ENCODE measurements around the gene CRISP3. TPM values are rescaled to one million over a fixed set of nuclear protein-coding genes. Genes with fewer than 3 reads are reported as not detected.

Gene CRISP3
- total and polyA plus RNA-seq, 2 of the 8 experiments (the other 6 are each of a cell fraction or from before 2014, with no cell fraction given): not detected

DNA sequence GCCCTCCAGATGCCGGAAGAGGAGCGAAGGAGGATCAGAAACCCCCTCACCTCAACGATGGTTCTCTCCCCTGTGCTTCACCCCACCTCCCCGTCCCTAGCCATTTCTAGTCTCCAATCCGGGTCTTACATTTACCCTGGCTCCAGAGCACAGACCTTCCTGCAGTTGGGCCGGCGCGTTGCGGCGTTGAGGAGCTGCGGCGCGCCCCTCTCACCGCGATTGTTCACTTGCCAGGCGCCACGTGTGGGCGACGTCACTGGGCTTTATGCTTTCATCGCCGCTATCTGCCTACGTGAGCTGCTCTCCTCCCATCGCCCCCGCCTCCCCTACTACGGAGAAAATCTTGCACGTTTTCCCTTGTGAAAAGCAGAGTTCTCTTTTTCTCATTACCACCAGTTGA is 30.8 kb downstream of the CRISP3 start, which contains the start of gene CRISP2:
CRISP2 (minus strand) TSS at position 198 of the 400 bp plus-strand sequence. CDS start 4,347 bp downstream, outside the sequence.
- H3K79me1 ChIP-seq (ENCODE audit: low read depth, low read length): no peaks in the 10 kb centered on the region
- H3K9ac ChIP-seq (replicated peaks in 1 of 4; ENCODE audit: extremely low read depth in 1 of 4, low read depth in 3 of 4, low read length in 3 of 4): peak within 1 kb of the TSS in 1 of 4 experiments; percentile 16; a peak in 1 of 7 replicates
- no peak within 1 kb of the TSS; the same call in 1 of the 2 replicates for H4K8ac ChIP-seq (ENCODE audit: extremely low read depth, insufficient read depth, low read length)
- no peaks in the 10 kb centered on the region for H3K36me3 ChIP-seq (ENCODE audit: control insufficient read depth in 2 of 4, insufficient read depth in 4 of 4, low read length in 3 of 4)
- WGBS, 2 experiments (ENCODE audit: extremely low coverage in 1 of 2, insufficient coverage in 1 of 2, insufficient read length in 1 of 2, insufficient replicate concordance in 2 of 2, low coverage in 1 of 2, low lambda C conversion rate in 2 of 2, missing lambda C conversion rate in 1 of 2): 76% methylated on average over 24 of the region's 26 CpGs; no CpG with 5 or more reads in 1 of the 2 experiments
- H2AK5ac ChIP-seq (ENCODE audit: low read depth, low read length): no peak within 1 kb of the TSS
- no peaks in the 10 kb centered on the region for H3K23me2 ChIP-seq (ENCODE audit: low read depth, low read length)
- H3K4ac ChIP-seq (replicated peaks; ENCODE audit: insufficient read length, low read depth, low read length): no peak within 1 kb of the TSS
- no peak within 1 kb of the TSS for H3K18ac ChIP-seq (ENCODE audit: extremely low read depth, low read length)
- FAIRE-seq (no peak), DNase-seq (ENCODE audit: low read depth in 1 of 2, low spot score in 2 of 2) (no peak)
- no peak within 1 kb of the TSS for H3K27ac ChIP-seq (ENCODE audit: low read depth, low read length)
- no peak within 1 kb of the TSS for H3K23ac ChIP-seq (ENCODE audit: insufficient read length)
- H2AFZ ChIP-seq (ENCODE audit: low read length): peak within 1 kb of the TSS; percentile 72; the same call in 1 of the 2 replicates
- H2BK120ac ChIP-seq (replicated peaks; ENCODE audit: low read depth, low read length): no peak within 1 kb of the TSS
- H3K4me1 ChIP-seq (replicated peaks in 1 of 4; ENCODE audit: control insufficient read depth in 3 of 4, insufficient read depth in 4 of 4, low read length in 3 of 4): no peaks in the 10 kb centered on the region
- H3K56ac ChIP-seq (replicated peaks; ENCODE audit: insufficient read length, low read depth, low read length): no peak within 1 kb of the TSS
- no peaks in the 10 kb centered on the region for H4K20me1 ChIP-seq (replicated peaks in 1 of 2; ENCODE audit: control insufficient read depth in 1 of 2, insufficient read depth in 2 of 2, low read length in 2 of 2)
- no peak within 1 kb of the TSS for H2BK5ac ChIP-seq (ENCODE audit: low read depth, low read length)
- H2BK20ac ChIP-seq (ENCODE audit: low read length): no peak within 1 kb of the TSS
- POLR2A ChIA-PET (ENCODE audit: partially characterized antibody): no interaction called here
- H3K9me3 ChIP-seq (ENCODE audit: insufficient read depth in 2 of 2, low read depth in 1 of 2, low read length in 1 of 2): peaks cover 7 to 10% of the 10 kb centered on the region in 2 experiments; a peak in 3 of 4 replicates
- CTCF ChIA-PET (ENCODE audit: partially characterized antibody): no interaction called here
- no peak within 1 kb of the TSS for H4K91ac ChIP-seq (replicated peaks; ENCODE audit: insufficient read length, low read length)
- H3K27me3 ChIP-seq (replicated peaks in 1 of 4; ENCODE audit: control insufficient read depth in 3 of 4, extremely low read depth in 1 of 4, insufficient read depth in 3 of 4, low read length in 3 of 4): no peaks in the 10 kb centered on the region; a peak in 1 of 7 replicates
- no peak within 1 kb of the TSS; the same call in 1 of the 2 replicates for H2BK12ac ChIP-seq (ENCODE audit: low read depth, low read length)
- H3K4me2 ChIP-seq (ENCODE audit: insufficient read depth in 1 of 2, low read depth in 2 of 2, low read length in 2 of 2): peak within 1 kb of the TSS in 1 of 2 experiments; percentile 55; a peak in 2 of 4 replicates
- no peak within 1 kb of the TSS for H3K4me3 ChIP-seq (ENCODE audit: extremely low read depth in 1 of 4, insufficient read depth in 2 of 4, low read depth in 3 of 4, low read length in 4 of 4)
- no peak within 1 kb of the TSS for H4K5ac ChIP-seq (ENCODE audit: insufficient read length, low read depth, low read length)
- H3K79me2 ChIP-seq (ENCODE audit: control insufficient read depth in 1 of 2, insufficient read depth in 2 of 2, low read length in 2 of 2): no peaks in the 10 kb centered on the region
- H3K14ac ChIP-seq (ENCODE audit: insufficient read length): no peak within 1 kb of the TSS
- no peak within 1 kb of the TSS for H2BK15ac ChIP-seq (ENCODE audit: low read length)
- TF ChIP-seq HDAC6 (IDR thresholded peaks at IDR 0.05; ENCODE audit: low read depth, low read length) (no peak), TBP (IDR thresholded peaks at IDR 0.05; ENCODE audit: low read depth, low read length) (no peak), NRF1 (IDR thresholded peaks at IDR 0.05; ENCODE audit: low read depth, low read length) (no peak), EGR1 (IDR thresholded peaks at IDR 0.05; ENCODE audit: borderline replicate concordance, low read depth, low read length) (no peak), SP2 (IDR thresholded peaks at IDR 0.05; ENCODE audit: low read length) (no peak), GTF2F1 (IDR thresholded peaks at IDR 0.05; ENCODE audit: borderline replicate concordance, low read depth, low read length) (no peak), GABPA (IDR thresholded peaks at IDR 0.05; ENCODE audit: borderline replicate concordance, insufficient read depth, low read length) (no peak), FOSL1 (IDR thresholded peaks at IDR 0.05; ENCODE audit: insufficient read depth, low read depth, low read length) (no peak), RNF2 (IDR thresholded peaks at IDR 0.05; ENCODE audit: borderline replicate concordance, low read depth, low read length, missing control alignments, poor library complexity, severe bottlenecking) (no peak), HDAC2 (IDR thresholded peaks at IDR 0.05; ENCODE audit: borderline replicate concordance in 1 of 2, low read depth in 2 of 2, low read length in 2 of 2) (no peak), PHF8 (conservative IDR thresholded peaks at IDR 0.05; ENCODE audit: low read depth, low read length) (no peak), TCF12 (IDR thresholded peaks at IDR 0.05; ENCODE audit: low read depth, low read length) (no peak)
- TF ChIP-seq, protein P1, sequence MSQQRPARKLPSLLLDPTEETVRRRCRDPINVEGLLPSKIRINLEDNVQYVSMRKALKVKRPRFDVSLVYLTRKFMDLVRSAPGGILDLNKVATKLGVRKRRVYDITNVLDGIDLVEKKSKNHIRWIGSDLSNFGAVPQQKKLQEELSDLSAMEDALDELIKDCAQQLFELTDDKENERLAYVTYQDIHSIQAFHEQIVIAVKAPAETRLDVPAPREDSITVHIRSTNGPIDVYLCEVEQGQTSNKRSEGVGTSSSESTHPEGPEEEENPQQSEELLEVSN (IDR thresholded peaks at IDR 0.05): peak; percentile 14; the same call in 1 of the 2 replicates

Measured in H1 (cell line).